22Rv1 (cell line): ENCODE measurements around the gene P2RY11.

ENCODE experiments used
- ZFX ChIP-seq: fragments of 450-650 bp; IDR thresholded peaks from 2 replicates; pipeline ENCODE4 v1.6.1; 2017; ENCODE audit warnings: antibody characterized with exemption, borderline replicate concordance
- TF ChIP-seq, protein P1 (sequence below): fragments of 450-650 bp; IDR thresholded peaks from 2 replicates; pipeline ENCODE4 v1.5.1; 2017; ENCODE audit warnings: mild to moderate bottlenecking

DNA sequence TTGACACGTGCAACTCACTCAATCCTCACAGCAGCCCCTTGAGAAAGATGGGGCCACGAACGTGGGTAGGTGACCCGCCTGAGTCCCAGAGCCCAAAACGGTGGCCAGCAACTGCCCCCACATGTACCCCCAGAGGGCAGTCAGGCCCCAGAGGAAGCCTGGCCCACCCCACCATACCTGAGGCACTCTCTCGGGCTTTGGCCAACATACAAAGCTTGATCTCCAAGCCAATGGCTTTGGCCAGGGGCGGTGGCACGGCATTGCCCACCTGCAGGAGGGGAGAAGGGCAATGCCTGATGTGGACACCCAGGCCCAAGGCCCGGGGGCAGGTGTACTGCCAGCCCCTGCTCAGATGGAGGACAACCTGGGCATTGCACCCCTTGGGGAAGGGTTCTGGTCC, 22.5 kb downstream of the P2RY11 start:
- TF ChIP-seq, protein P1, sequence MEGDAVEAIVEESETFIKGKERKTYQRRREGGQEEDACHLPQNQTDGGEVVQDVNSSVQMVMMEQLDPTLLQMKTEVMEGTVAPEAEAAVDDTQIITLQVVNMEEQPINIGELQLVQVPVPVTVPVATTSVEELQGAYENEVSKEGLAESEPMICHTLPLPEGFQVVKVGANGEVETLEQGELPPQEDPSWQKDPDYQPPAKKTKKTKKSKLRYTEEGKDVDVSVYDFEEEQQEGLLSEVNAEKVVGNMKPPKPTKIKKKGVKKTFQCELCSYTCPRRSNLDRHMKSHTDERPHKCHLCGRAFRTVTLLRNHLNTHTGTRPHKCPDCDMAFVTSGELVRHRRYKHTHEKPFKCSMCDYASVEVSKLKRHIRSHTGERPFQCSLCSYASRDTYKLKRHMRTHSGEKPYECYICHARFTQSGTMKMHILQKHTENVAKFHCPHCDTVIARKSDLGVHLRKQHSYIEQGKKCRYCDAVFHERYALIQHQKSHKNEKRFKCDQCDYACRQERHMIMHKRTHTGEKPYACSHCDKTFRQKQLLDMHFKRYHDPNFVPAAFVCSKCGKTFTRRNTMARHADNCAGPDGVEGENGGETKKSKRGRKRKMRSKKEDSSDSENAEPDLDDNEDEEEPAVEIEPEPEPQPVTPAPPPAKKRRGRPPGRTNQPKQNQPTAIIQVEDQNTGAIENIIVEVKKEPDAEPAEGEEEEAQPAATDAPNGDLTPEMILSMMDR, result no peak
- TF ChIP-seq ZFX, result no peak
